Superior temporal gyrus (tissue), 1 donor: Measurements from ENCODE around the gene TGFA.

ENCODE experiments used
- DNase-seq: peaks from one replicate; pipeline ENCODE4 v3.0.0-alpha.2; 2016; ENCODE audit errors: extremely low spot score

TGFA gene

GRCh38 chr2:70552501-70553333, 909 bp downstream of the TGFA start:
- DNase-seq, result no peak

- no peak for DNase-seq
Observed at GRCh38 chr2:70551167-70551566, 2.5 kb downstream of the TGFA start.

- no peak for DNase-seq
Observed at GRCh38 chr2:70549962-70550361, 3.7 kb downstream of the TGFA start.

GRCh38 chr2:70549064-70549710, 4.4 kb downstream of the TGFA start:
- DNase-seq, result no peak

GRCh38 chr2:70548233-70548632, 5.4 kb downstream of the TGFA start:
- DNase-seq, result no peak

- no peak for DNase-seq
Observed at GRCh38 chr2:70546885-70547284, 6.7 kb downstream of the TGFA start.

GRCh38 chr2:70546376-70546775, 7.2 kb downstream of the TGFA start:
- DNase-seq, result no peak

- DNase-seq, result peak; percentile 83
Observed at GRCh38 chr2:70541481-70542020, 12.1 kb downstream of the TGFA start.

GRCh38 chr2:70537840-70538239, 15.8 kb downstream of the TGFA start:
- DNase-seq, result no peak

GRCh38 chr2:70536517-70537055, 17.0 kb downstream of the TGFA start:
- DNase-seq, result no peak

GRCh38 chr2:70535573-70535972, 18.1 kb downstream of the TGFA start:
- DNase-seq, result no peak

- DNase-seq, result no peak
Observed at GRCh38 chr2:70534183-70534836, 19.3 kb downstream of the TGFA start.

- no peak for DNase-seq
Observed at GRCh38 chr2:70532244-70532935, 21.2 kb downstream of the TGFA start.

- DNase-seq, result no peak
Observed at GRCh38 chr2:70531419-70532086, 22.1 kb downstream of the TGFA start.

GRCh38 chr2:70529610-70530009, 24.0 kb downstream of the TGFA start:
- DNase-seq, result no peak

GRCh38 chr2:70528929-70529328, 24.7 kb downstream of the TGFA start:
- DNase-seq, result no peak

GRCh38 chr2:70528276-70528675, 25.4 kb downstream of the TGFA start:
- no peak for DNase-seq

GRCh38 chr2:70527447-70528080, 26.1 kb downstream of the TGFA start:
- no peak for DNase-seq

- no peak for DNase-seq
Observed at GRCh38 chr2:70526126-70526525, 27.5 kb downstream of the TGFA start.

GRCh38 chr2:70525032-70525431, 28.6 kb downstream of the TGFA start:
- no peak for DNase-seq
